Ishikawa (cell line): ENCODE data around the gene NTM.

ENCODE experiments used
- CREB1 ChIP-seq: IDR thresholded peaks from 2 replicates; pipeline ENCODE4 v1.6.1; 2012; ENCODE audit warnings: low read depth
- EGR1 ChIP-seq: IDR thresholded peaks from 2 replicates; pipeline ENCODE4 v1.6.1; 2012
- EP300 ChIP-seq: IDR thresholded peaks from 2 replicates; pipeline ENCODE4 v1.6.1; 2012; ENCODE audit warnings: borderline replicate concordance
- FOXM1 ChIP-seq: IDR thresholded peaks from 2 replicates; pipeline ENCODE4 v1.6.1; 2012; ENCODE audit warnings: low read depth, borderline replicate concordance
- MAX ChIP-seq: IDR thresholded peaks from 2 replicates; pipeline ENCODE4 v1.6.1; 2012
- YY1 ChIP-seq: IDR thresholded peaks from 2 replicates; pipeline ENCODE4 v1.6.1; 2012; ENCODE audit warnings: low read depth

GRCh38 chr11:131375915-131376314, 5.5 kb downstream of the NTM start:
- no peak for TF ChIP-seq FOXM1
- TF ChIP-seq YY1 = no peak
- TF ChIP-seq EGR1 = no peak
- TF ChIP-seq CREB1 = no peak
- no peak for TF ChIP-seq MAX
- no peak for TF ChIP-seq EP300
